DMS53 (cell line): ENCODE results near the gene ACRV1.
"Not testable (repeated sequence)": the region's sequence is repeated elsewhere in the genome, so short reads cannot be mapped to it uniquely, and the experiment has no call there.

ENCODE experiments used
- DNase-seq: peaks from one replicate; lab custom pipeline; 2025; lab: John Stamatoyannopoulos, UW

ACRV1 gene, protein sequence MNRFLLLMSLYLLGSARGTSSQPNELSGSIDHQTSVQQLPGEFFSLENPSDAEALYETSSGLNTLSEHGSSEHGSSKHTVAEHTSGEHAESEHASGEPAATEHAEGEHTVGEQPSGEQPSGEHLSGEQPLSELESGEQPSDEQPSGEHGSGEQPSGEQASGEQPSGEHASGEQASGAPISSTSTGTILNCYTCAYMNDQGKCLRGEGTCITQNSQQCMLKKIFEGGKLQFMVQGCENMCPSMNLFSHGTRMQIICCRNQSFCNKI

GRCh38 chr11:125680747-125681146 lies at the start of gene ACRV1:
ACRV1 (minus strand) TSS chr11:125680847; CDS start chr11:125680780, 67 bp downstream.
- DNase-seq, result no peak

DNA sequence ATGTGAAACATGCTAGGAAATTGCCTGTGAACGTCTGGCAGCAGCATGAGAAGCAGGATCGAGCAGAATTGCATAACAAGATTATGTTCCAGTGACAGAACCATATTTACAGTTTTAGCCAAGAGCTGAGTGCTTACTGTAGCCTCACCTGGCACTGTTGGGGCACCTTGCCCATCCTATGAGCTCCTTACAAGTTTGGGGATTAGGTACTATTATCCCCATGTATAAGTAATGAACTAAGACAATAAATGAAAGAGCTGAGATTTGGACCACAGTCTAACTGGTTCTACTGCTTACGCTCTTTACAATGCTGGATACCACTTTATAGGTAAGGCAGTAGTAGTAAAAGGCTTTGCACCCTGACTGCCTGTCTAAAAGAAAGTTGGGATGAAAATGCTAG lies 48.3 kb upstream of the ACRV1 start:
- no peak for DNase-seq

- peak; percentile 66 for DNase-seq
Measured at GRCh38 chr11:125724125-125724524, 43.5 kb upstream of the ACRV1 start.

GRCh38 chr11:125720781-125721180 lies 40.1 kb upstream of the ACRV1 start:
- no peak for DNase-seq

DNA sequence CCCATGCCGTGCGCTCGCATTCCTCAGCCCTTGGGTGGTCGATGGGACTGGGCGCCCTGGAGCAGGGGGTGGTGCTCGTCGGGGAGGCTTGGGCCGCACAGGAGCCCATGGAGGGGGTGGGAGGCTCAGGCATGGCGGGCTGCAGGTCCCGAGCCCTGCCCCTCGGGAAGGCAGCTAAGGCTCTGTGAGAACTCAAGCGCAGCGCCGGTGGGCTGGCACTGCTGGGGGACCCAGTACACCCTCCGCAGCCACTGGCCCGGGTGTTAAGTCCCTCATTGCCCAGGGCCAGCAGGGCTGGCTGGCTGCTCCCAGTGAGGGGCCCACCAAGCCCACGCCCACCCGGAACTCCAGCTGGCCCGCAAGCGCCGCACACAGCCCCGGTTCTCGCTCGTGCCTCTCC lies 24.0 kb upstream of the ACRV1 start:
- DNase-seq, result not testable (repeated sequence)

DNA sequence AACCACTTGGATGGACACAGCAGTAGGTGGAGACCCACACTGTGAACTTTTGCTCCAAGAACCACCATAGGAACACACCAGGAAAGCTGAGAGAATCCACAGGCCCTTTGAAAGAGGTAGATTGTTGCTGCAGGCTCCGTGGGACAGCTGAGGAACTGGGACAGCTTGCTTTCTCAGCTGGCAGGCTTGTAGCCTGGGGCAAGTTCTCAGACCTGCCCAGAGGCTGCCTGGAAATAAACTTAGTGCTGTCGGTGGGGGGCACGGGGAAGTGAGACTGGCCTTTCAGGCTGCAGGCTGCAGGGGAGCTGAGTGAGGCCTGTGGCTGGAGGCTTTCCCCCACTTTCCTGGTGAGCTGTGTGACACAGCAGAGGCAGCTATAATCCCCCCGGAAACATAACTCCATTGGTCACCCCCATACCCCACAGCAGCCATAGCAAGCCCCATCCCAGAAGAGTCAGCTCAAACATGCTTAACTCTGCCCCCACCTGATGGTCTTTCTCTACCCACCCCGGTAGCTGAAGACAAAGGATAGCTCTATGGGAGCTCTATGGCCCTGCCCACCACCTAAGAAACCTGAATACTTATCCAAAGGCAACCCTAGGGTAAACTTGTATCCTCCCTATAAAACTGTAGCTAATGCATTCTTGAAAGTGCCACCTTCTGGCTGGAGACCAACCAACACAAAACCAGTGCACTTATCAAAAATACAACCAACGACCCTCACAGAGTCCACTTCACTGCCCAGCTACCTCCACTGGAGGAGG lies 21.4 kb upstream of the ACRV1 start:
- DNase-seq, result no peak

GRCh38 chr11:125701018-125701610 lies 20.5 kb upstream of the ACRV1 start:
- DNase-seq, result no peak

DNA sequence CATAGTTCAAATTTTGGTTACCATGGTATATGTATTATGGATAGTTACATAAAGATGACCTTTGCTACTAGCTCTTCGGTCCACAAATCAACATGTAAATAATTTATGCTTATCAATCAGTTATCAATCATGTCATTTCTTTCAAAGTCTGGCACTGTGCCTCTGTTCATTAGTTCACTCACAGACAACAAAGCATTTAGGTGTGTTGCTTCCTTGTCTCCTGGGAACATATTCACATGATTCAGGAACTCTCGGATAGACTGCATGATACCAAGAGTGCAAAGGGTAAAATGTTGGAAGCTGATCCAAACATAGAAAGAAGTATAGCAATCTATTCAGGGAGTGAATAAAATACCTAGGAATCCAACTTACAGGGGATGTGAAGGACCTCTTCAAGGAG lies 14.3 kb upstream of the ACRV1 start:
- no peak for DNase-seq

- no peak for DNase-seq
Measured at GRCh38 chr11:125692887-125693286, 12.2 kb upstream of the ACRV1 start.

DNA sequence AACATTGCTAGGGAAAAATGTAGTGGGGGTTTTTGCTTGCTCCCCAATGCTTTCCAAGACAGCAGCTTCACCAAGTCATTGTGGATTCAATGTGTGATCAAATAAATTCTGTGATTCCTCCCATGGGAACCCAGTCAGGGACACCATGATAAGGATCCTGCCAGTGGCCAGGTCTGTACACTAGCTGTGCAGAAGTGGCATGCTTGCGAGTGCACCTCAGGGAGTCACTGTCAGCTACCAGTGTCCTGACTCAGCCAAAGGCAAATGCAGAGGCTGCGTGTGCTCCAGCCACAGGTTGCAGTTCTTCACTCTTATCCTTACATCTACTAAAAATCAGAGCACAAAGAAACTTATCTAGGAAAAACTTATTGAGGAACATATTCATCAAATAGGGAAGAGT lies 9.4 kb upstream of the ACRV1 start:
- no peak for DNase-seq

GRCh38 chr11:125689274-125689859 lies 8.7 kb upstream of the ACRV1 start:
- DNase-seq, result no peak

- DNase-seq, result no peak
Measured at GRCh38 chr11:125688632-125689031, 8.0 kb upstream of the ACRV1 start.

DNA sequence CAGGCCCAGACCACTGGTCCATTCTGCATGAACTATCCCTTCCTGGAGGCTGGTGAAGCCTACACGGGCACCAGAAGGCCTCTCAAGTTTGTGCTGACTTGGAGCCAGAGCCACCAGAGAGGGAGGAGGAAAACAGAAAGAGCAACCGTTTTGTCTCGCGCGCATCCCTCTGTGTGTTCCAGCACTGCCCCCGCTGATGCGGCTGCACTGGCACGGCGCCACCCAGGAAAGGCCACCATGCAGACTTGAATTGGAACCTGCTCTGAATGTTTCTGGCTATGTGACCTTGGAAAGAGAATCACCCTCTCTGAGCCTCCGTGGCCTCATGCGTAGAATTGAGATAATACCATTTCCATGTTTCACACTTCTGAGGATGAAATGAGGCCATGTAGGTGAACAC lies 7.4 kb upstream of the ACRV1 start:
- no peak for DNase-seq

- no peak for DNase-seq
Measured at GRCh38 chr11:125685228-125685627, 4.6 kb upstream of the ACRV1 start.

DNA sequence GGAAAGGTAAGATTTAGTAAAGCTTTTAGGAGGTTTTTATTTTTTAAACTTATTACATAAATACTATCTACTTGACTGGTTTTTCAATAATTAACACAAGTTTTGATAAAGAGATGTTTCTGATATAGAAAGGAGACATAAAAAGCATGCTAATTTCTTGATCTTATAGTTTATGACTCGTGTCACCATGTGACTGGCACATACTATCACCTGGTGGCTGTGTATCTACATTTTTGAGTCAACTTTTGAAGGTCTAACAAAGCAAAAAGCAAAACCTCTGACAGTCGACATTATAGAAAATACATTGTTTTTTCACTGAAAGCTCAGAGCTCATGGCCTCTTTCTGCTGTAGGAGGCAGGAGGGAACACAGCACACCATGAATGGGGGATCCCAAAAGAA lies 810 bp downstream of the ACRV1 start:
- DNase-seq, result no peak

- peak; percentile 23 for DNase-seq
Measured at GRCh38 chr11:125679397-125679796, 1.2 kb downstream of the ACRV1 start.

GRCh38 chr11:125675196-125675595 lies 5.5 kb downstream of the ACRV1 start:
- DNase-seq, result no peak

DNA sequence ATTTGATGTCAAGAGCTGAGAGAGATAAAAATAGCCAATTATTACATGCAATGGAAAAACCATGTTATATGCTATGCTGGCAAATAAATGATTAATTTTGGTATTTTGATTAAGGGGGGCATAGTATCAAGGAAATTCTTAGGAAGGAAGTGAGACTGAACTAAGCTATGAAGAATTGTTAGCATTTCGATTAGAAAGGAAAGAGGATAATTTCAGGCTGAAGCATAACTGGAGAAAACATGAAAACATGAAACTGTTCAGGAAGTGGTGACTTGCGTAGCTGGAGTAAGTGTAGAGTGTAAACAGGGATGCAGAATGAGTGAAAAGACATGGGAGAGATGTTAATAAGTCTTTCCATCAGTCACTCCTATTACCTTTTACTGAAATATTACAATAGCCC lies 6.4 kb downstream of the ACRV1 start:
- no peak for DNase-seq

DNA sequence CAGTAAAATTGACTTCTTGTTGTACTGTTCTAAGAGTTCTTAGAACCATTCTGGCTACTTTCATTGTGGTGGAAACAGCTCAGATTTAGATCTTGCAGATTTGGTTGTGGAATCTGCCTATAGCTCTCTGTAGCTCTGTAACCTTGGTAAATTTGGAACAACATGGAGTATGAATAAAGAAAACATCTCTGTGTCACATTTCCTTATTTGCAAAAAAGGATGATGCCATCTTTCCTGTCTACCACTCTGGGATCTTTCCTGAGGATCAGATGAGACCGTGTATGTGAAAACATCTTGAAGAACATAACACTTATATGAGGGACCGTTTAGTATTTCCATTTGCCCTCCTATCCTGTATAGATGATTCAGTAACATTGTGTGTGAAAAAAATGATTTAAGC lies 9.1 kb downstream of the ACRV1 start:
- DNase-seq, result no peak

GRCh38 chr11:125670172-125670571 lies 10.5 kb downstream of the ACRV1 start:
- no peak for DNase-seq

GRCh38 chr11:125667151-125667550 lies 13.5 kb downstream of the ACRV1 start:
- no peak for DNase-seq

GRCh38 chr11:125663910-125664309 lies 16.7 kb downstream of the ACRV1 start:
- DNase-seq, result no peak

DNA sequence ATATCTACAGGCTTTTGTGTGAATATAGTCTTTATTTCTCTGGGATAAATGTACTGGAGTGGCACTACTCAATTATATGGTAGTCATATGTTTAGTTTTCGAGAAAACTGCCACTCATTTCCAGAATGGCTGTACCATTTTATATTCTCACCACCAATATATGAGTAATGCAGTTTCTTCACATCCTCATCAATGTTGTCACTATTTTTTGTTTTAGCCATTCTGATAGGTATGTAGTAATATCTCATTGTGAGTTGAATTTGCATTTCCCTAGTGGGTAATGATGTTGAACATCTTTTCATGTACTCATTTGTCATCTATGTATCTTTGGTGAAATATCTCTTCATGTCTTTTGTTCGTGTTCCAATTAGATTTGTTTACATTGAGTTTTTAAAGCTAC lies 18.0 kb downstream of the ACRV1 start:
- no peak for DNase-seq
